Neural cell (in vitro differentiated cells): ENCODE measurements around the gene GCK. TPM values are rescaled to one million over a fixed set of nuclear protein-coding genes. Genes with fewer than 3 reads are reported as not detected.

Source experiments
- H2AFZ ChIP-seq: fragments of 200-600, 300-800 bp; sonication (generic), shearing (Covaris generic); 2 replicates; pipeline ENCODE4 v1.6.0; 2014; ENCODE audit warnings: low read depth, mild to moderate bottlenecking, antibody characterized with exemption, low read length, moderate library complexity
- H3F3A ChIP-seq: fragments of 200-600 bp; shearing (Covaris generic); 2 replicates; pipeline ENCODE4 v1.6.1; 2016; ENCODE audit warnings: mild to moderate bottlenecking, moderate library complexity, mixed read lengths, antibody characterized with exemption, low read length; ENCODE audit not compliant: insufficient read depth, poor library complexity, severe bottlenecking
- H3K27ac ChIP-seq: fragments of 200-600, 300-800 bp; sonication (generic), shearing (Covaris generic); 2 replicates; pipeline ENCODE4 v1.5.1; 2014; ENCODE audit warnings: mild to moderate bottlenecking, low read length, moderate library complexity
- H3K27me3 ChIP-seq: fragments of 300-800, 200-600 bp; sonication (generic), shearing (Covaris generic); 2 replicates; pipeline ENCODE4 v1.6.0; 2014; ENCODE audit warnings: mild to moderate bottlenecking, low read depth, low read length, moderate library complexity; ENCODE audit not compliant: insufficient read depth
- H3K36me3 ChIP-seq: fragments of 300-800, 200-600 bp; sonication (generic), shearing (Covaris generic); 2 replicates; pipeline ENCODE4 v1.5.1; 2014; ENCODE audit warnings: mild to moderate bottlenecking, antibody characterized with exemption, low read length, moderate library complexity; ENCODE audit not compliant: insufficient read depth
- H3K4me2 ChIP-seq: fragments of 300-800, 200-600 bp; sonication (generic), shearing (Covaris generic); 2 replicates; pipeline ENCODE4 v1.6.0; 2014; ENCODE audit warnings: mild to moderate bottlenecking, low read length
- H3K4me3 ChIP-seq: fragments of 300-800, 200-600 bp; sonication (generic), shearing (Covaris generic); 2 replicates; pipeline ENCODE4 v1.5.1; 2014; ENCODE audit warnings: mild to moderate bottlenecking, low read length, moderate library complexity
- H3K79me2 ChIP-seq: fragments of 200-600 bp; shearing (Covaris generic); replicated peaks from 2 replicates; pipeline ENCODE4 v1.6.0; 2014; ENCODE audit warnings: mild to moderate bottlenecking, low read length, moderate library complexity; ENCODE audit not compliant: insufficient read depth
- H3K9ac ChIP-seq: fragments of 300-800, 200-600 bp; sonication (generic), shearing (Covaris generic); 2 replicates; pipeline ENCODE4 v1.6.1; 2016; ENCODE audit warnings: mild to moderate bottlenecking, low read length, mixed read lengths
- H3K9me2 ChIP-seq: fragments of 200-600 bp; shearing (Covaris generic); 2 replicates; pipeline ENCODE4 v1.6.1; 2016; ENCODE audit warnings: mild to moderate bottlenecking, low read length, mixed read lengths; ENCODE audit not compliant: insufficient read depth
- H3K9me3 ChIP-seq: fragments of 200-600, 300-800 bp; sonication (generic), shearing (Covaris generic); 2 replicates; pipeline ENCODE4 v1.6.1; 2016; ENCODE audit warnings: mild to moderate bottlenecking, mixed run types, low read length, moderate library complexity, mixed read lengths
- H4K20me1 ChIP-seq: fragments of 200-600 bp; shearing (Covaris generic); 2 replicates; pipeline ENCODE4 v1.6.1; 2016; ENCODE audit warnings: mild to moderate bottlenecking, mixed run types; ENCODE audit not compliant: insufficient read depth
- CTCF ChIP-seq: fragments of 450-650 bp; IDR thresholded peaks from 2 replicates; pipeline ENCODE4 v1.5.1; 2014; ENCODE audit warnings: antibody characterized with exemption, mild to moderate bottlenecking, moderate library complexity; ENCODE audit not compliant: poor library complexity, severe bottlenecking
- EP300 ChIP-seq: fragments of 450-650 bp; conservative IDR thresholded peaks from 2 replicates; pipeline ENCODE4 v1.6.1; 2014; ENCODE audit warnings: antibody characterized with exemption, mild to moderate bottlenecking, moderate library complexity; ENCODE audit not compliant: poor library complexity, severe bottlenecking
- EZH2 ChIP-seq: fragments of 200-600, 300-800 bp; shearing (Covaris generic), sonication (generic); IDR thresholded peaks from 2 replicates; pipeline ENCODE4 v1.6.1; 2014; ENCODE audit warnings: antibody characterized with exemption, low read length, borderline replicate concordance, mild to moderate bottlenecking; ENCODE audit not compliant: insufficient read depth, poor library complexity, severe bottlenecking
- MXI1 ChIP-seq: fragments of 450-650 bp; conservative IDR thresholded peaks from 2 replicates; pipeline ENCODE4 v1.6.1; 2014; ENCODE audit warnings: antibody characterized with exemption, mild to moderate bottlenecking; ENCODE audit not compliant: poor library complexity, severe bottlenecking
- POLR2AphosphoS5 ChIP-seq: IDR thresholded peaks from 2 replicates; pipeline ENCODE4 v1.6.1; 2012
- RAD21 ChIP-seq: fragments of 450-650 bp; conservative IDR thresholded peaks from 2 replicates; pipeline ENCODE4 v1.6.1; 2014; ENCODE audit warnings: antibody characterized with exemption, mild to moderate bottlenecking, moderate library complexity
- REST ChIP-seq: IDR thresholded peaks from 2 replicates; pipeline ENCODE4 v1.6.1; 2012; ENCODE audit warnings: borderline replicate concordance
- SMC3 ChIP-seq: fragments of 450-650 bp; conservative IDR thresholded peaks from 2 replicates; pipeline ENCODE4 v1.6.1; 2014; ENCODE audit warnings: antibody characterized with exemption, mild to moderate bottlenecking, moderate library complexity; ENCODE audit not compliant: poor library complexity
- TAF1 ChIP-seq: IDR thresholded peaks from 2 replicates; pipeline ENCODE4 v1.6.1; 2012; ENCODE audit warnings: low read depth
- polyA plus RNA-seq: library from polyadenylated mRNA; depleted of rRNA; stranded (reverse); fragments of >200 nt; gene quantifications from 2 replicates; pipeline ENCODE4 v1.2.3, GENCODE V29; 2014

The GCK gene
- polyA plus RNA-seq, 1 donor from 2014 or later, result 7.4 TPM

GRCh38 chr7:44122529-44122928 is 66.7 kb downstream of the GCK start:
- H3F3A ChIP-seq, result no peaks in the 10 kb centered on the region

GRCh38 chr7:44121761-44122420 is 67.3 kb downstream of the GCK start:
- Histone ChIP-seq H3K27ac (no peak overlapping the region), H3K79me2 (peaks cover 14% of the 10 kb centered on the region), H3F3A (no peaks in the 10 kb centered on the region), H3K9me2 (no peaks in the 10 kb centered on the region), H2AFZ (no peak overlapping the region), H4K20me1 (no peaks in the 10 kb centered on the region), H3K4me2 (no peak overlapping the region), H3K9ac (no peak overlapping the region), H3K27me3 (no peaks in the 10 kb centered on the region), H3K4me3 (peak overlapping the region; percentile 94), H3K9me3 (no peaks in the 10 kb centered on the region), H3K36me3 (no peaks in the 10 kb centered on the region)
- TF ChIP-seq TAF1 (no peak), REST (no peak), SMC3 (no peak), EP300 (no peak), POLR2AphosphoS5 (no peak), EZH2 (no peak), RAD21 (no peak), MXI1 (no peak)

More at GRCh38 chr7:44122529-44122928, 66.7 kb downstream of the GCK start:
- Histone ChIP-seq H3K4me3 (peak overlapping the region; percentile 94), H3K9me3 (no peaks in the 10 kb centered on the region), H4K20me1 (no peaks in the 10 kb centered on the region), H3K27ac (peak overlapping the region; percentile 44), H3K4me2 (peak overlapping the region; percentile 92), H3K9ac (peak overlapping the region; percentile 69), H3K9me2 (no peaks in the 10 kb centered on the region), H3K36me3 (no peaks in the 10 kb centered on the region), H3K27me3 (no peaks in the 10 kb centered on the region), H3K79me2 (peaks cover 14% of the 10 kb centered on the region), H2AFZ (no peak overlapping the region)
- TF ChIP-seq EZH2 (no peak), MXI1 (no peak), TAF1 (no peak), REST (no peak), SMC3 (no peak), RAD21 (no peak), EP300 (no peak), CTCF (no peak), POLR2AphosphoS5 (no peak)
